WTC11 (cell line): ENCODE results near the gene ERC2. TPM values are rescaled to one million over a fixed set of nuclear protein-coding genes. Genes with fewer than 3 reads are reported as not detected.

Source experiments
- ATAC-seq: fragments of 200-7000 bp; cut with Tn5 transposase; 2 replicates; pipeline ENCODE4 v1.10.0; 2021; ENCODE audit warnings: mild to moderate bottlenecking, moderate library complexity
- CTCF ChIA-PET: fragments of 300-600 bp; sonication (Branson Sonifier 250); formaldehyde crosslinking; loops from one replicate; lab custom pipeline; 2021; ENCODE audit warnings: antibody characterized with exemption; lab: Charles Lee
- POLR2A ChIA-PET: fragments of 350-600 bp; sonication (Branson Sonifier 250); formaldehyde crosslinking; loops from one replicate; lab custom pipeline; 2021; ENCODE audit warnings: antibody characterized with exemption; lab: Charles Lee
- DNase-seq: peaks from one replicate; pipeline ENCODE4 v3.0.0; 2021; ENCODE audit warnings: low spot score
- H3K27ac Mint-ChIP-seq: 2 replicates; pipeline ENCODE4 v1.8.0; 2021; ENCODE audit warnings: mixed read lengths
- H3K27me3 Mint-ChIP-seq: 2 replicates; pipeline ENCODE4 v1.8.0; 2021; ENCODE audit warnings: low read depth, mild to moderate bottlenecking, moderate library complexity, mixed read lengths
- H3K36me3 Mint-ChIP-seq: 2 replicates; pipeline ENCODE4 v1.8.0; 2021; ENCODE audit warnings: mixed read lengths
- H3K4me1 Mint-ChIP-seq: 2 replicates; pipeline ENCODE4 v1.8.0; 2022; ENCODE audit warnings: mixed read lengths
- H3K4me3 Mint-ChIP-seq: 2 replicates; pipeline ENCODE4 v1.8.0; 2021; ENCODE audit warnings: mild to moderate bottlenecking, moderate library complexity, mixed read lengths
- H3K9me3 Mint-ChIP-seq: 2 replicates; pipeline ENCODE4 v1.8.0; 2021; ENCODE audit warnings: mixed read lengths
- FOXJ3 ChIP-seq: sonication (generic); formaldehyde crosslinking; IDR thresholded peaks from 2 replicates; pipeline ENCODE4 v1.9.0; 2021; ENCODE audit warnings: missing genetic modification reagents, mild to moderate bottlenecking, borderline replicate concordance
- NR2C2 ChIP-seq: sonication (generic); formaldehyde crosslinking; IDR thresholded peaks from 2 replicates; pipeline ENCODE4 v1.8.0; 2022; ENCODE audit warnings: mild to moderate bottlenecking, missing genetic modification reagents
- NR3C1 ChIP-seq: sonication (generic); formaldehyde crosslinking; conservative IDR thresholded peaks from 2 replicates; pipeline ENCODE4 v1.8.1; 2023; ENCODE audit warnings: low read depth, mild to moderate bottlenecking, missing genetic modification reagents
- RELA ChIP-seq: sonication (generic); formaldehyde crosslinking; IDR thresholded peaks from 2 replicates; pipeline ENCODE4 v1.8.1; 2022; ENCODE audit warnings: missing genetic modification reagents, mild to moderate bottlenecking, borderline replicate concordance
- SOX15 ChIP-seq: fragments of 250-450 bp; sonication (Bioruptor Pico); IDR thresholded peaks from 2 replicates; pipeline ENCODE4 v1.9.0; 2021; ENCODE audit warnings: mild to moderate bottlenecking
- TEAD4 ChIP-seq: sonication (generic); formaldehyde crosslinking; IDR thresholded peaks from 2 replicates; pipeline ENCODE4 v1.8.0; 2022; ENCODE audit warnings: mild to moderate bottlenecking, missing genetic modification reagents
- TP53 ChIP-seq: sonication (generic); formaldehyde crosslinking; IDR thresholded peaks from 2 replicates; pipeline ENCODE4 v1.8.1; 2023; ENCODE audit warnings: mild to moderate bottlenecking, missing genetic modification reagents
- ZNF317 ChIP-seq: sonication (generic); formaldehyde crosslinking; IDR thresholded peaks from 2 replicates; pipeline ENCODE4 v1.8.1; 2023; ENCODE audit warnings: low read depth, mild to moderate bottlenecking, moderate library complexity, missing genetic modification reagents, borderline replicate concordance
- ZNF396 ChIP-seq: fragments of 250-450 bp; sonication (Bioruptor Pico); IDR thresholded peaks from 2 replicates; pipeline ENCODE4 v1.8.0; 2021; ENCODE audit warnings: mild to moderate bottlenecking, moderate library complexity, borderline replicate concordance
- ZNF416 ChIP-seq: fragments of 250-450 bp; sonication (Bioruptor Pico); IDR thresholded peaks from 2 replicates; pipeline ENCODE4 v1.9.0; 2021; ENCODE audit warnings: mild to moderate bottlenecking, inconsistent platforms
- ZNF512 ChIP-seq: sonication (generic); formaldehyde crosslinking; IDR thresholded peaks from 2 replicates; pipeline ENCODE4 v1.8.1; 2022; ENCODE audit warnings: missing genetic modification reagents, borderline replicate concordance
- total RNA-seq: library from RNA; stranded (reverse); gene quantifications from 3 replicates; pipeline ENCODE4 v1.2.3, GENCODE V29; 2021
- TF ChIP-seq, protein P1 (sequence below): fragments of 250-450 bp; sonication (Bioruptor Pico); IDR thresholded peaks from 2 replicates; pipeline ENCODE4 v1.9.0; 2021; ENCODE audit warnings: mild to moderate bottlenecking
- TF ChIP-seq, protein P2 (sequence below): sonication (generic); formaldehyde crosslinking; IDR thresholded peaks from 2 replicates; pipeline ENCODE4 v1.8.0; 2022; ENCODE audit warnings: mild to moderate bottlenecking, missing genetic modification reagents
- TF ChIP-seq, protein P3 (sequence below): sonication (generic); formaldehyde crosslinking; IDR thresholded peaks from 2 replicates; pipeline ENCODE4 v1.8.0; 2022; ENCODE audit warnings: mild to moderate bottlenecking, missing genetic modification reagents
- TF ChIP-seq, protein P4 (sequence below): fragments of 250-450 bp; sonication (Bioruptor Pico); IDR thresholded peaks from 2 replicates; pipeline ENCODE4 v1.9.0; 2021; ENCODE audit warnings: mild to moderate bottlenecking, borderline replicate concordance

ERC2 gene
- total RNA-seq, 1 experiment from 2014 or later, result 23.5 TPM

GRCh38 chr3:55716611-55717225 is 751.5 kb downstream of the ERC2 start (continued):
- TF ChIP-seq FOXJ3 (no peak), NR2C2 (no peak)
- TF ChIP-seq, all 79 proteins: peak for 0

- Mint-ChIP-seq H3K27ac (no peak overlapping the region), H3K36me3 (no peaks in the 10 kb centered on the region), H3K4me3 (no peak overlapping the region), H3K27me3 (no peaks in the 10 kb centered on the region), H3K9me3 (peaks cover 5% of the 10 kb centered on the region; the same call in 1 of the 2 replicates), H3K4me1 (peaks cover 11% of the 10 kb centered on the region; the same call in 1 of the 2 replicates)
- ATAC-seq (no peak), DNase-seq (no peak)
- ChIA-PET CTCF (interaction anchor here (0.6 to 1.1 kb wide), 2 partner anchors 57 to 231 kb away, joined by 3 read pairs; no protein-coding TSS in a partner anchor), POLR2A (no interaction called here)
- TF ChIP-seq, protein P1, sequence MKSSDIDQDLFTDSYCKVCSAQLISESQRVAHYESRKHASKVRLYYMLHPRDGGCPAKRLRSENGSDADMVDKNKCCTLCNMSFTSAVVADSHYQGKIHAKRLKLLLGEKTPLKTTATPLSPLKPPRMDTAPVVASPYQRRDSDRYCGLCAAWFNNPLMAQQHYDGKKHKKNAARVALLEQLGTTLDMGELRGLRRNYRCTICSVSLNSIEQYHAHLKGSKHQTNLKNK (CRISPR knock-in tag), result no peak
- TF ChIP-seq ZNF416 (CRISPR knock-in tag), result no peak
- TF ChIP-seq, protein P2, sequence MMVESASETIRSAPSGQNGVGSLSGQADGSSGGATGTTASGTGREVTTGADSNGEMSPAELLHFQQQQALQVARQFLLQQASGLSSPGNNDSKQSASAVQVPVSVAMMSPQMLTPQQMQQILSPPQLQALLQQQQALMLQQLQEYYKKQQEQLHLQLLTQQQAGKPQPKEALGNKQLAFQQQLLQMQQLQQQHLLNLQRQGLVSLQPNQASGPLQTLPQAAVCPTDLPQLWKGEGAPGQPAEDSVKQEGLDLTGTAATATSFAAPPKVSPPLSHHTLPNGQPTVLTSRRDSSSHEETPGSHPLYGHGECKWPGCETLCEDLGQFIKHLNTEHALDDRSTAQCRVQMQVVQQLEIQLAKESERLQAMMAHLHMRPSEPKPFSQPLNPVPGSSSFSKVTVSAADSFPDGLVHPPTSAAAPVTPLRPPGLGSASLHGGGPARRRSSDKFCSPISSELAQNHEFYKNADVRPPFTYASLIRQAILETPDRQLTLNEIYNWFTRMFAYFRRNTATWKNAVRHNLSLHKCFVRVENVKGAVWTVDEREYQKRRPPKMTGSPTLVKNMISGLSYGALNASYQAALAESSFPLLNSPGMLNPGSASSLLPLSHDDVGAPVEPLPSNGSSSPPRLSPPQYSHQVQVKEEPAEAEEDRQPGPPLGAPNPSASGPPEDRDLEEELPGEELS (CRISPR knock-in tag), result no peak
- TF ChIP-seq, protein P3, sequence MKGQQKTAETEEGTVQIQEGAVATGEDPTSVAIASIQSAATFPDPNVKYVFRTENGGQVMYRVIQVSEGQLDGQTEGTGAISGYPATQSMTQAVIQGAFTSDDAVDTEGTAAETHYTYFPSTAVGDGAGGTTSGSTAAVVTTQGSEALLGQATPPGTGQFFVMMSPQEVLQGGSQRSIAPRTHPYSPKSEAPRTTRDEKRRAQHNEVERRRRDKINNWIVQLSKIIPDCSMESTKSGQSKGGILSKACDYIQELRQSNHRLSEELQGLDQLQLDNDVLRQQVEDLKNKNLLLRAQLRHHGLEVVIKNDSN (CRISPR knock-in tag), result no peak
- TF ChIP-seq SOX15 (CRISPR knock-in tag), result no peak
- no peak for TF ChIP-seq NR3C1 (CRISPR knock-in tag)
- TF ChIP-seq RELA (CRISPR knock-in tag), result no peak
- TF ChIP-seq ZNF396, result no peak
- TF ChIP-seq FOXJ3, result no peak
- TF ChIP-seq TEAD4 (CRISPR knock-in tag), result no peak
These were observed 752.2 kb downstream of the ERC2 start for GRCh38 chr3:55716044-55716443.

- TF ChIP-seq, protein P4, sequence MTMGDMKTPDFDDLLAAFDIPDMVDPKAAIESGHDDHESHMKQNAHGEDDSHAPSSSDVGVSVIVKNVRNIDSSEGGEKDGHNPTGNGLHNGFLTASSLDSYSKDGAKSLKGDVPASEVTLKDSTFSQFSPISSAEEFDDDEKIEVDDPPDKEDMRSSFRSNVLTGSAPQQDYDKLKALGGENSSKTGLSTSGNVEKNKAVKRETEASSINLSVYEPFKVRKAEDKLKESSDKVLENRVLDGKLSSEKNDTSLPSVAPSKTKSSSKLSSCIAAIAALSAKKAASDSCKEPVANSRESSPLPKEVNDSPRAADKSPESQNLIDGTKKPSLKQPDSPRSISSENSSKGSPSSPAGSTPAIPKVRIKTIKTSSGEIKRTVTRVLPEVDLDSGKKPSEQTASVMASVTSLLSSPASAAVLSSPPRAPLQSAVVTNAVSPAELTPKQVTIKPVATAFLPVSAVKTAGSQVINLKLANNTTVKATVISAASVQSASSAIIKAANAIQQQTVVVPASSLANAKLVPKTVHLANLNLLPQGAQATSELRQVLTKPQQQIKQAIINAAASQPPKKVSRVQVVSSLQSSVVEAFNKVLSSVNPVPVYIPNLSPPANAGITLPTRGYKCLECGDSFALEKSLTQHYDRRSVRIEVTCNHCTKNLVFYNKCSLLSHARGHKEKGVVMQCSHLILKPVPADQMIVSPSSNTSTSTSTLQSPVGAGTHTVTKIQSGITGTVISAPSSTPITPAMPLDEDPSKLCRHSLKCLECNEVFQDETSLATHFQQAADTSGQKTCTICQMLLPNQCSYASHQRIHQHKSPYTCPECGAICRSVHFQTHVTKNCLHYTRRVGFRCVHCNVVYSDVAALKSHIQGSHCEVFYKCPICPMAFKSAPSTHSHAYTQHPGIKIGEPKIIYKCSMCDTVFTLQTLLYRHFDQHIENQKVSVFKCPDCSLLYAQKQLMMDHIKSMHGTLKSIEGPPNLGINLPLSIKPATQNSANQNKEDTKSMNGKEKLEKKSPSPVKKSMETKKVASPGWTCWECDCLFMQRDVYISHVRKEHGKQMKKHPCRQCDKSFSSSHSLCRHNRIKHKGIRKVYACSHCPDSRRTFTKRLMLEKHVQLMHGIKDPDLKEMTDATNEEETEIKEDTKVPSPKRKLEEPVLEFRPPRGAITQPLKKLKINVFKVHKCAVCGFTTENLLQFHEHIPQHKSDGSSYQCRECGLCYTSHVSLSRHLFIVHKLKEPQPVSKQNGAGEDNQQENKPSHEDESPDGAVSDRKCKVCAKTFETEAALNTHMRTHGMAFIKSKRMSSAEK (CRISPR knock-in tag), result no peak
- TF ChIP-seq TP53 (no peak), RELA (CRISPR knock-in tag) (no peak), ZNF317 (no peak), ZNF512 (CRISPR knock-in tag) (no peak)
- CTCF ChIA-PET, result no interaction called here
- Mint-ChIP-seq H3K27ac (no peak overlapping the region), H3K9me3 (peaks cover 5% of the 10 kb centered on the region; the same call in 1 of the 2 replicates), H3K27me3 (no peaks in the 10 kb centered on the region), H3K4me1 (peaks cover 14% of the 10 kb centered on the region; the same call in 1 of the 2 replicates), H3K36me3 (no peaks in the 10 kb centered on the region), H3K4me3 (no peak overlapping the region)
- DNase-seq (no peak), ATAC-seq (no peak)
- POLR2A ChIA-PET, result no interaction called here
These were observed 754.2 kb downstream of the ERC2 start for GRCh38 chr3:55714057-55714456.
